OCI-LY3 (cell line): ENCODE data around the gene TMEM240.

Source experiments
- EZH2phosphoT487 ChIP-seq: fragments of 200-600 bp; shearing (Covaris generic); IDR thresholded peaks from 2 replicates; pipeline ENCODE4 v1.6.1; 2018; ENCODE audit warnings: antibody characterized with exemption, mixed run types, low read depth
- TF ChIP-seq, protein P1 (sequence below): fragments of 200-600, 300-600 bp; sonication (generic); IDR thresholded peaks from 2 replicates; pipeline ENCODE4 v1.5.1; 2014; ENCODE audit warnings: antibody characterized with exemption, low read length, low read depth

GRCh38 chr1:1564268-1564667 lies 23.8 kb upstream of the TMEM240 start:
- TF ChIP-seq EZH2phosphoT487 = no peak
- TF ChIP-seq, protein P1, sequence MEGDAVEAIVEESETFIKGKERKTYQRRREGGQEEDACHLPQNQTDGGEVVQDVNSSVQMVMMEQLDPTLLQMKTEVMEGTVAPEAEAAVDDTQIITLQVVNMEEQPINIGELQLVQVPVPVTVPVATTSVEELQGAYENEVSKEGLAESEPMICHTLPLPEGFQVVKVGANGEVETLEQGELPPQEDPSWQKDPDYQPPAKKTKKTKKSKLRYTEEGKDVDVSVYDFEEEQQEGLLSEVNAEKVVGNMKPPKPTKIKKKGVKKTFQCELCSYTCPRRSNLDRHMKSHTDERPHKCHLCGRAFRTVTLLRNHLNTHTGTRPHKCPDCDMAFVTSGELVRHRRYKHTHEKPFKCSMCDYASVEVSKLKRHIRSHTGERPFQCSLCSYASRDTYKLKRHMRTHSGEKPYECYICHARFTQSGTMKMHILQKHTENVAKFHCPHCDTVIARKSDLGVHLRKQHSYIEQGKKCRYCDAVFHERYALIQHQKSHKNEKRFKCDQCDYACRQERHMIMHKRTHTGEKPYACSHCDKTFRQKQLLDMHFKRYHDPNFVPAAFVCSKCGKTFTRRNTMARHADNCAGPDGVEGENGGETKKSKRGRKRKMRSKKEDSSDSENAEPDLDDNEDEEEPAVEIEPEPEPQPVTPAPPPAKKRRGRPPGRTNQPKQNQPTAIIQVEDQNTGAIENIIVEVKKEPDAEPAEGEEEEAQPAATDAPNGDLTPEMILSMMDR = no peak
